Measurements from ENCODE around the gene ZCWPW1.

ZCWPW1 gene

GRCh38 chr7:100358857-100359212 lies 69.7 kb downstream of the ZCWPW1 start:
- H3K4me1 Mint-ChIP-seq, result peaks cover 5% of the 10 kb centered on the region
- DNase-seq, result no peak
- no peak overlapping the region for H3K27ac Mint-ChIP-seq
- H3K27me3 Mint-ChIP-seq (ENCODE audit: low read depth, poor library complexity), result no peaks in the 10 kb centered on the region
- TF ChIP-seq CTCF (IDR thresholded peaks at IDR 0.05), result no peak
- no peaks in the 10 kb centered on the region for H3K9me3 Mint-ChIP-seq
- H3K36me3 Mint-ChIP-seq (ENCODE audit: low read depth), result peaks cover 57% of the 10 kb centered on the region
- H3K4me3 Mint-ChIP-seq, result no peak overlapping the region

GRCh38 chr7:100358027-100358856 lies 70.3 kb downstream of the ZCWPW1 start, which contains the start of gene PILRB:
TSS of gene PILRB (plus strand) at chr7:100358117. CDS start at chr7:100358303, 186 bp downstream.
- H3K9me3 Mint-ChIP-seq, result no peaks in the 10 kb centered on the region
- no peak for TF ChIP-seq CTCF (IDR thresholded peaks at IDR 0.05)
- peaks cover 51% of the 10 kb centered on the region for H3K36me3 Mint-ChIP-seq (ENCODE audit: low read depth)
- DNase-seq, result no peak
- no peak within 1 kb of the TSS for H3K27ac Mint-ChIP-seq
- H3K27me3 Mint-ChIP-seq (ENCODE audit: low read depth, poor library complexity), result no peaks in the 10 kb centered on the region
- no peak within 1 kb of the TSS for H3K4me3 Mint-ChIP-seq
- peaks cover 5% of the 10 kb centered on the region for H3K4me1 Mint-ChIP-seq

- no peak for DNase-seq
- no peak for TF ChIP-seq CTCF (IDR thresholded peaks at IDR 0.05)
- peaks cover 5% of the 10 kb centered on the region for H3K4me1 Mint-ChIP-seq
- no peak overlapping the region for H3K27ac Mint-ChIP-seq
- H3K27me3 Mint-ChIP-seq (ENCODE audit: low read depth, poor library complexity), result no peaks in the 10 kb centered on the region
- H3K9me3 Mint-ChIP-seq, result no peaks in the 10 kb centered on the region
- H3K4me3 Mint-ChIP-seq, result no peak overlapping the region
- peaks cover 40% of the 10 kb centered on the region for H3K36me3 Mint-ChIP-seq (ENCODE audit: low read depth)
Observed at GRCh38 chr7:100357131-100357561, 71.4 kb downstream of the ZCWPW1 start.

GRCh38 chr7:100356416-100357068 lies 72.0 kb downstream of the ZCWPW1 start:
- no peak for TF ChIP-seq CTCF (IDR thresholded peaks at IDR 0.05)
- no peaks in the 10 kb centered on the region for H3K9me3 Mint-ChIP-seq

GRCh38 chr7:100353685-100354330 lies 74.7 kb downstream of the ZCWPW1 start:
- no peaks in the 10 kb centered on the region for H3K4me1 Mint-ChIP-seq
- H3K4me3 Mint-ChIP-seq, result no peak overlapping the region
- DNase-seq, result no peak
- H3K27me3 Mint-ChIP-seq (ENCODE audit: low read depth, poor library complexity), result no peaks in the 10 kb centered on the region
- H3K27ac Mint-ChIP-seq, result no peak overlapping the region
- no peak for TF ChIP-seq CTCF (IDR thresholded peaks at IDR 0.05)
- H3K36me3 Mint-ChIP-seq (ENCODE audit: low read depth), result peaks cover 28% of the 10 kb centered on the region
- H3K9me3 Mint-ChIP-seq, result no peaks in the 10 kb centered on the region

More at GRCh38 chr7:100356416-100357068, 72.0 kb downstream of the ZCWPW1 start:
- peaks cover 34% of the 10 kb centered on the region for H3K36me3 Mint-ChIP-seq (ENCODE audit: low read depth)
- no peak overlapping the region for H3K4me3 Mint-ChIP-seq
- no peaks in the 10 kb centered on the region for H3K27me3 Mint-ChIP-seq (ENCODE audit: low read depth, poor library complexity)
- H3K27ac Mint-ChIP-seq, result no peak overlapping the region
- DNase-seq, result no peak
- H3K4me1 Mint-ChIP-seq, result peaks cover 5% of the 10 kb centered on the region
